Effector CD4-positive, alpha-beta T cell (primary cell): ENCODE results near the gene TRMT6.

Source experiments
- DNase-seq: peaks from one replicate; pipeline ENCODE4 v3.0.0-alpha.2; 2020

The TRMT6 gene

DNA sequence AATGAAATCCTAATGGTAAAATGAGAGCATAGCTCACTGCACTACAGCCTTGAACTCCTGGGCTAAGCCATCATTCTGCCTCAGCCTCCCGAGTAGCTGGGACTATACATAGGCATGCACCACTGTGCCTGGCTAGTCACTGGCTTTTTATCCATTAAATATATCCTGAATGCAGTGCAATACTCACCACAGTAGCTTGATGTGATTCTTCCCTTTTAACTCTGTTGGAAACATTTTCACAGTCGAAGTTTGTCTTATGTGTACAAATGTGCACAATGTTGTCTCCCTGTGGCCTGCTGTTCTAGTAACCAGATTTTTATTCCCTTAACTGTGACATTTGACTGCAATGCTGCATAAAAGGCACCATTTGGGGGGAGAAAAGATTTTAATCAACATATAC, 56.7 kb downstream of the TRMT6 start:
- no peak for DNase-seq

- no peak for DNase-seq
Measured at GRCh38 chr20:5893052-5893451, 57.3 kb downstream of the TRMT6 start.

- no peak for DNase-seq
Measured at GRCh38 chr20:5890773-5891441, 59.4 kb downstream of the TRMT6 start.

DNA sequence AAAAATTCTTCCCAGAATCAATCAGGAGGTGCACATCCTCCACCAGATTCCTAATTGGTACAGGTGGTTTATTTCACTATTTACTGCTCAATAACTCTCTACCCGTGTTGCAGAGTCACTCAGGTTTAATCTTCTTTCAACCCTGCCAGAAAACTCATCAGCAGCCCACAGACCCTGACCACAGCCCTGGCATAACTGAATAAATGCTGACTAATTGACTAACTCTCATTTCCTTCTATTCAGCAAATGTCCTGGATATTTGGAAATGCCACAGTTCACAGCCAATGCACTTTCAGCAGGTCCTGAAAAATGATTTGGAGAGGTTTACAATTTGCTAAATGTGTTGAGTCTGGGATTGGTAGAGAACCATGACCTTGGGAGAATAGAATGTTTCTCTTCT, 62.3 kb downstream of the TRMT6 start:
- no peak for DNase-seq

DNA sequence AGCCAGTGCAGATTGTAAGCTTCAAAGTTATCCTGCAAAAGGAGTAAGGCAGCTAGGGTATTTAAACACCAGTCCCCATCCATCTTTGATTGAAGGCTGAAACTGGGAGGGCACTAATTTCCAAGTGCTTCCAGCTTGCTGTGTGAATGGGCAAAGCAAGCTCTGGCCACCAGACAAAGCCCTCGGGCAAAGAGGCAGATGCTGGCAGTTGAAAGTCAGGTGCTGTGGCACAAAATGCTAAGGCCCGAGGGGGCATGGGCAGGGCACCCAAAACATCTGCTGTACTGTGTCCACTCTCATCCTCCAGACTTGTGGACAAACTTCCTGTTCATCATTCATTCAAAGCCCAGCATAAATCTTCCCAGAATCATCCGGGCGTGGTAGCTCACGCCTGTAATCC, 62.9 kb downstream of the TRMT6 start:
- no peak for DNase-seq
